Measurements from ENCODE around the gene SRGAP3. TPM values are rescaled to one million over a fixed set of nuclear protein-coding genes. Genes with fewer than 3 reads are reported as not detected.

The SRGAP3 gene
- total RNA-seq, 1 donor from 2014 or later, result 10.3 TPM

- no peaks in the 10 kb centered on the region for H3K36me3 ChIP-seq
- no peak overlapping the region for H3K4me3 ChIP-seq
- peaks cover 14% of the 10 kb centered on the region for H3K9me3 ChIP-seq (replicated peaks)
- no peak overlapping the region for H3K27ac ChIP-seq (replicated peaks)
- DNase-seq, result no peak
- no peaks in the 10 kb centered on the region for H3K27me3 ChIP-seq (ENCODE audit: low read depth)
- TF ChIP-seq, protein P1, sequence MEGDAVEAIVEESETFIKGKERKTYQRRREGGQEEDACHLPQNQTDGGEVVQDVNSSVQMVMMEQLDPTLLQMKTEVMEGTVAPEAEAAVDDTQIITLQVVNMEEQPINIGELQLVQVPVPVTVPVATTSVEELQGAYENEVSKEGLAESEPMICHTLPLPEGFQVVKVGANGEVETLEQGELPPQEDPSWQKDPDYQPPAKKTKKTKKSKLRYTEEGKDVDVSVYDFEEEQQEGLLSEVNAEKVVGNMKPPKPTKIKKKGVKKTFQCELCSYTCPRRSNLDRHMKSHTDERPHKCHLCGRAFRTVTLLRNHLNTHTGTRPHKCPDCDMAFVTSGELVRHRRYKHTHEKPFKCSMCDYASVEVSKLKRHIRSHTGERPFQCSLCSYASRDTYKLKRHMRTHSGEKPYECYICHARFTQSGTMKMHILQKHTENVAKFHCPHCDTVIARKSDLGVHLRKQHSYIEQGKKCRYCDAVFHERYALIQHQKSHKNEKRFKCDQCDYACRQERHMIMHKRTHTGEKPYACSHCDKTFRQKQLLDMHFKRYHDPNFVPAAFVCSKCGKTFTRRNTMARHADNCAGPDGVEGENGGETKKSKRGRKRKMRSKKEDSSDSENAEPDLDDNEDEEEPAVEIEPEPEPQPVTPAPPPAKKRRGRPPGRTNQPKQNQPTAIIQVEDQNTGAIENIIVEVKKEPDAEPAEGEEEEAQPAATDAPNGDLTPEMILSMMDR (IDR thresholded peaks at IDR 0.05; ENCODE audit: borderline replicate concordance), result no peak
- intact Hi-C loops (cut with micrococcal nuclease), result no loop called here
- peaks cover 32% of the 10 kb centered on the region for H3K4me1 ChIP-seq
These were observed 3.9 kb upstream of the SRGAP3 start for GRCh38 chr3:9253327-9253726.

DNA sequence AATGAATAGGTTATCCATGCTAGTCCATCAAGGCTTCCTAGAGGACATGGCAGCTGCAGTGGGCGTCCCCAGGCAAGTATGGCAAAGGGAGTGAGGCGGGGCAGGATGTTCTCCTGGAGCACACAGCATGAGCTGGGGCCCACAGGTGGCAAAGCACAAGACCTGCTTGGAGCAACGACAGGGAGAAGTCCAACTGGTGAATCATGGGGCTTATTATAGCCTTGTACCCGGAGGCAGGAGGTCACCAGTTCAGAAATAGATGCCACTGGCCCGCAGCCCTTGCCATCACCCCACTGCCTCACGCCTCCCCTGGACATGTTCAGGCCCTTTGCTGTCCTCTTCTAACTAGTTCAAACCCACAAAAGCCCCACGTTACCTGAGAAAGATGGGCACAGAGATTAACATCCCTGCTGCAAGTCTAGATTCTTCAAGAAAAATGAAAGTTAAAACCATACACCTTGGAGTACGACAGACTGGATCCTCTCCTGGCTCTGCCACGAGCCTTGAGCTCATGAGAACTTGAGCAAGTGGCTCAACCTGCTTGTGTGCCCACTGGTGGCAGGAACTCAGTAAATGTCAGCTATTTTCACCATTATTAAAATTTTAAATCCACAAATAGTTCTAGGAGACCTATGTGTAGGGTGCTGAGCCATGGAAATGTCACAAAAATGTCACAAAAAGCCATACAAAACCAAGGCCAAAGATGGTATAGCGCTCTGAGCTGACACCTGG is 1.8 kb upstream of the SRGAP3 start:
- H3K9me3 ChIP-seq (replicated peaks), result no peaks in the 10 kb centered on the region
- H3K4me3 ChIP-seq, result peak overlapping the region; percentile 70
- intact Hi-C loops (cut with micrococcal nuclease), result no loop called here
- peak; percentile 67 for DNase-seq
- no peaks in the 10 kb centered on the region for H3K27me3 ChIP-seq (ENCODE audit: low read depth)
- H3K36me3 ChIP-seq, result no peaks in the 10 kb centered on the region
- peak overlapping the region; percentile 86 for H3K27ac ChIP-seq (replicated peaks)
- H3K4me1 ChIP-seq, result peaks cover 45% of the 10 kb centered on the region
- TF ChIP-seq, protein P1 (IDR thresholded peaks at IDR 0.05; ENCODE audit: borderline replicate concordance), result no peak

DNA sequence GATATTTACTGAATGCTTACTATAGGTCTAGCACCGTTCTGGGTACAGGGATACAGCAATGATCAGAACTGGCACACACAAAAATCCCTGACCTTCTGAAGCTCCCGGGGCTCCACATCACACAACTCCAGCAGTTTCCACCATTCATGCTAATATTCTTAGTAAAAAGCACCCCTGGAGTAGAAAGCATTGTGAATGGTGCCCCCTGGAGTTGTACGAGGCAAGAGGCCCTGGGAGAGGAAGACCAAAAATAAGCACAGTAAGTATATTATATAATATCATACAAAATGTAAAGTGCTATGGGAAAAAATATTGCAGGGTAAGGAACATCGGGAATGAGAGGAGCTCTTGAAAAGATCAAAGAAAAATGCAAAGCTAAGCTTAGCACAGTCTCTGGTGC is 790 bp upstream of the SRGAP3 start:
- TF ChIP-seq, protein P1 (IDR thresholded peaks at IDR 0.05; ENCODE audit: borderline replicate concordance), result no peak
- Histone ChIP-seq H3K27me3 (ENCODE audit: low read depth) (no peaks in the 10 kb centered on the region), H3K4me1 (peaks cover 45% of the 10 kb centered on the region), H3K9me3 (replicated peaks) (no peaks in the 10 kb centered on the region), H3K36me3 (no peaks in the 10 kb centered on the region), H3K4me3 (peak overlapping the region; percentile 70), H3K27ac (replicated peaks) (peak overlapping the region; percentile 86)
- no peak for DNase-seq
- intact Hi-C loops (cut with micrococcal nuclease), result no loop called here

DNA sequence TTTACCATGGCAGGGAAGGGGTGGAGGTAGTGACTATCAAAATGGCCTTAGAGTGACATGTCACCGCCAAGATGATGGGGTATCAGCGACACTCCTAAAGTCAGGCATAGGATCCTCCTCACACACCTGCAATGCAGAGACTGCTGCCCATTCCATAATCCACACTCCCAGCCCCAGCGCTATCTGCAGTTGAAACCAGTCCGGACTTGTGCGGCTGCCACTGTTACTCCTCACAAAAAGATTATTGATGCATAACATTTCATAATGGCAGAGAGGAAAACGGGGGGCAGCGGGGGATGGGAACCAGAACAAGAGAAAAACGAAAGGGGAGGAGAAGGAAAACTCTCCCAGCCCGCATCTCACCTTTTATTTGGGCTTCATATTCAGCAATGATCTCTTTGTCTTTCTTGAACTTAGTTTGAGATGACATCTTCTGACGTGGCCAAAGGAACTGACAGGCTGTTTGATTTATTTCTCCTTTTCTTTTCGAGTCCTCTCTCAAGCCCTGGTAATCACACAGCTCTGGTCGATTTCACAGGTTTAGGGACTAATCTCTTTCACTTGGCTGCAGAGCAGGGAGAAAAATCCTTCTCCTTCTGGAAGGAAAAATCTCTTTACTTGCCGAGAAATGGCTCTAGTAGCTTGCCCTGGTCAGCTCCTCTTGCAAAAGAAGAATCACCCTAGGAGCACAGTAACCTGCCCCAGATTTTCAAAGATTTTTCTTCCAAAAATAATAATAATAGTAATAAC is 749 bp downstream of the SRGAP3 start:
- no peak for DNase-seq
- TF ChIP-seq, protein P1 (IDR thresholded peaks at IDR 0.05; ENCODE audit: borderline replicate concordance), result no peak
- Histone ChIP-seq H3K4me1 (peaks cover 45% of the 10 kb centered on the region), H3K27ac (replicated peaks) (peak overlapping the region; percentile 86), H3K27me3 (ENCODE audit: low read depth) (no peaks in the 10 kb centered on the region), H3K4me3 (peak overlapping the region; percentile 70), H3K9me3 (replicated peaks) (no peaks in the 10 kb centered on the region), H3K36me3 (no peaks in the 10 kb centered on the region)
- intact Hi-C loops (cut with micrococcal nuclease), result no loop called here

GRCh38 chr3:9247941-9248521 is 1.4 kb downstream of the SRGAP3 start:
- peaks cover 45% of the 10 kb centered on the region for H3K4me1 ChIP-seq
- no peaks in the 10 kb centered on the region for H3K36me3 ChIP-seq
- H3K9me3 ChIP-seq (replicated peaks), result no peaks in the 10 kb centered on the region
- DNase-seq, result no peak
- H3K27ac ChIP-seq (replicated peaks), result no peak overlapping the region
- intact Hi-C loops (cut with micrococcal nuclease), result no loop called here
- TF ChIP-seq, protein P1 (IDR thresholded peaks at IDR 0.05; ENCODE audit: borderline replicate concordance), result no peak
- H3K27me3 ChIP-seq (ENCODE audit: low read depth), result no peaks in the 10 kb centered on the region
- peak overlapping the region; percentile 70 for H3K4me3 ChIP-seq

Measured in left ventricle myocardium inferior (tissue), 1 donor.